Smooth muscle cell of bladder (primary cell): ENCODE results near the gene MLH3. TPM values are rescaled to one million over a fixed set of nuclear protein-coding genes. Genes with fewer than 3 reads are reported as not detected.

ENCODE experiments used
- total RNA-seq: library from RNA; depleted of rRNA; stranded (reverse); fragments of >200 nt; gene quantifications from 2 replicates; pipeline ENCODE4 v1.2.3, GENCODE V29; 2014

Gene MLH3
- total RNA-seq: 28.7 and 31.5 TPM in 2 replicates

GRCh38 chr14:75050852-75051555 lies at the start of gene MLH3:
TSS of gene MLH3 (minus strand) at chr14:75051467. CDS start at chr14:75049655, 1,812 bp downstream.

GRCh38 chr14:75069121-75069810 lies 18.0 kb upstream of the MLH3 start, which contains the start of gene ZC2HC1C:
TSS of gene ZC2HC1C (plus strand) at chr14:75069641. CDS start at chr14:75070574, 933 bp downstream.

GRCh38 chr14:75063491-75064204 lies 12.4 kb upstream of the MLH3 start, which contains the start of gene ACYP1:
TSS of gene ACYP1 (minus strand) at chr14:75064024. CDS start at chr14:75063553, 471 bp downstream.

GRCh38 chr14:75002392-75003249 lies 48.6 kb downstream of the MLH3 start, which contains the start of gene EIF2B2:
TSS of gene EIF2B2 (plus strand) at chr14:75002921. CDS start at chr14:75002991, 70 bp downstream.

Other genes with a start within 250 kb of the MLH3 start
- gene PROX2, start 175.3 kb downstream of the MLH3 start, total RNA-seq: not detected in 2 replicates
- gene DLST, start 169.6 kb downstream of the MLH3 start, total RNA-seq: 44.1 and 50.6 TPM in 2 replicates
- gene RPS6KL1, start 128.2 kb downstream of the MLH3 start, total RNA-seq: 0.28 and 0.46 TPM in 2 replicates
- gene PGF, start 95.9 kb downstream of the MLH3 start, total RNA-seq: 1.7 and 3.5 TPM in 2 replicates
- 37.1 and 50.4 TPM in 2 replicates for gene EIF2B2, start 48.5 kb downstream of the MLH3 start, total RNA-seq
- gene ACYP1, start 12.6 kb upstream of the MLH3 start, total RNA-seq: 4.3 and 4.7 TPM in 2 replicates
- 0.57 and 1.1 TPM in 2 replicates for gene ZC2HC1C, start 18.2 kb upstream of the MLH3 start, total RNA-seq
- gene NEK9, start 75.6 kb upstream of the MLH3 start, total RNA-seq: 54.9 and 85.5 TPM in 2 replicates
- gene TMED10, start 125.1 kb upstream of the MLH3 start, total RNA-seq: 224 and 262 TPM in 2 replicates
- 13.8 and 37.3 TPM in 2 replicates for gene FOS, start 227.4 kb upstream of the MLH3 start, total RNA-seq